Daoy (cell line): ENCODE data around the gene IL9R. TPM values are rescaled to one million over a fixed set of nuclear protein-coding genes. Genes with fewer than 3 reads are reported as not detected.
"Not testable (repeated sequence)": the region's sequence is repeated elsewhere in the genome, so short reads cannot be mapped to it uniquely, and the experiment has no call there.

Experiments
- DNase-seq: peaks from one replicate; pipeline ENCODE4 v3.0.0-alpha.2; 2015; ENCODE audit warnings: low read depth
- total RNA-seq: library from RNA; depleted of rRNA; stranded (reverse); fragments of >200 nt; shearing (Covaris generic); gene quantifications from 2 replicates; pipeline ENCODE4 v1.2.3, GENCODE V29; 2014; rRNA removed

Gene IL9R, protein sequence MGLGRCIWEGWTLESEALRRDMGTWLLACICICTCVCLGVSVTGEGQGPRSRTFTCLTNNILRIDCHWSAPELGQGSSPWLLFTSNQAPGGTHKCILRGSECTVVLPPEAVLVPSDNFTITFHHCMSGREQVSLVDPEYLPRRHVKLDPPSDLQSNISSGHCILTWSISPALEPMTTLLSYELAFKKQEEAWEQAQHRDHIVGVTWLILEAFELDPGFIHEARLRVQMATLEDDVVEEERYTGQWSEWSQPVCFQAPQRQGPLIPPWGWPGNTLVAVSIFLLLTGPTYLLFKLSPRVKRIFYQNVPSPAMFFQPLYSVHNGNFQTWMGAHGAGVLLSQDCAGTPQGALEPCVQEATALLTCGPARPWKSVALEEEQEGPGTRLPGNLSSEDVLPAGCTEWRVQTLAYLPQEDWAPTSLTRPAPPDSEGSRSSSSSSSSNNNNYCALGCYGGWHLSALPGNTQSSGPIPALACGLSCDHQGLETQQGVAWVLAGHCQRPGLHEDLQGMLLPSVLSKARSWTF
- total RNA-seq = not detected in 2 replicates

DNA sequence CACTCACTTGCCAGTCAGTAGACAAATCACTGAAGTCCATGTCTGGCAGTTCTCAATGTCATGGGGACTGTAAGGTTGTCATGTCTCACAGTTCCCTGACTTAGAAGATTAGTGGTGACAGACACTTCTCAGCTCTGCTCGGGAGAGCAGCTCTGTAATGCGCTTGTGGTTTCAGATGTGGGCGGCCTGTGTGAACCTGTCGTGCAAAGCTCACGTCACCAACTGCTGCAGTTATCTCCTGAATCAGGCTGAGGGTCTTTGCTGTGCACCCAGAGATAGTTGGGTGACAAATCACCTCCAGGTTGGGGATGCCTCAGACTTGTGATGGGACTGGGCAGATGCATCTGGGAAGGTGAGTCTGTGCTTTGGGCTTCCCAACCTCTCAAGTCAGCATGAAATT lies at the start of gene IL9R:
Gene IL9R (plus strand): TSS at position 261 of the 400 bp plus-strand sequence. CDS start 64 bp downstream, at position 325.
- DNase-seq = no peak

DNA sequence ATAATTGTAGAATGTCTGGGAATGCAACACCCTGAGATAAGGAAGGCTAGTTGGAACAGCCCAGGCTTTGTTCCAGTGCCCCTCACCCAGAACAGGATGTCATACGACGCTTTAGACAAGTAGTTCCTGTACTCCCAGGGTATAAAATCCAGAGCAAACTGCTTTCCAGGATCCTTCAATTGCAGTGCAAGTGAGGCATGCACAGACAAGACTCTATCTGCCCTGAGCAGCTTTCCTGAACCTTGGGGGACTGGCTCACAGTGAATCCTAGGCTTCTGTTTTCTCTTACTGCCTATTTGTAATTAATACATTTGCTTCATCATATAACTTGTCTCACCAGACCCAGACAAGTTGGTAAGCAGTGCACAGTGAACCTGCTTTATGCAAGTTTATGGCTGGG lies 48.4 kb upstream of the IL9R start:
- DNase-seq = no peak

DNA sequence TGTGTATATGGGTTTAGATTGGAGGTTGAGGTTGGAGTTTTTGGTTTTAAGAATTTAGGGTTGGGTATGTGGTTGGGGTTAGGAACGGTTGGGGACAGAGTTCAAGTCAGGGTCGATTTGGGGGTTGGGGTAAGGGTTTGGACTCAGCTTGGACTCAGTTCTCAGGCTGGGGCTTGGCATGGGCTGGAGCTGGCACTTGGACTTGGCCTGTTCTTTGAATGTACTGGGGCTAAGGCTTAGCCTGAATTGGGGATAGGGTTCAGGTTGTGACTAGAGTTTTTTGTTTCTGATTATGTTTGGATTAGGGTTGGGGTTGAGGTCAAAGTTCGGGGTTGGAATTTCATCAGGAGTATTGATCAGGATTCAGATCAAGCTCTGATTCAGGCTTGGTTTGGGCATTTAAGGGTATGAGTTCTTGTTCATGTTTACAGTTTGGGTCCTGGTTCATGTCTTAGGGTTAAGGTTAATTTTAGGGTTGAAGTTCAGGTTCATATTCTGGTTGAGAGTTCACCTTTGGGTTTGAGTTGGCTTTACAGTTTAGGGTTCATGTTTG lies 46.2 kb upstream of the IL9R start:
- no peak for DNase-seq

DNA sequence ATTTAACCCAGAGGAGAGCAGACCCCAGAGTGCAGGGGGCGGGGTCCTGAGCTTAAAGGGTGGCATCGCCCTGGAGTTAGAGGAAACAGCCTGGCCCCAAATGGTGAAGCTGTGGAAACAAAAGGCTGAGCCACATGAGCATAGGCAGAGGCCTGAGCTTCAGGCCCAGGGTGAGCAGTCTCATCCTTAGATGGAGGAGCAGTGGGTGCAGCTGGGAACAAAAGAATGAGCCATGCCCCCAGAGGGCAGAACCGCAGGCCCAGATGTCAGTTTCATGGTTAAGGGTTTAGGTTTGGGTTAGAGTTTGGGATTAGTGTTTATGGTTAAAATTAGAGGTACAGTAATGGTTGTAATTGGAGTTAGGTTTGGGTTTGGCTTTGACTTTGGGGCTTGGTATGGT lies 44.4 kb upstream of the IL9R start:
- no peak for DNase-seq

DNA sequence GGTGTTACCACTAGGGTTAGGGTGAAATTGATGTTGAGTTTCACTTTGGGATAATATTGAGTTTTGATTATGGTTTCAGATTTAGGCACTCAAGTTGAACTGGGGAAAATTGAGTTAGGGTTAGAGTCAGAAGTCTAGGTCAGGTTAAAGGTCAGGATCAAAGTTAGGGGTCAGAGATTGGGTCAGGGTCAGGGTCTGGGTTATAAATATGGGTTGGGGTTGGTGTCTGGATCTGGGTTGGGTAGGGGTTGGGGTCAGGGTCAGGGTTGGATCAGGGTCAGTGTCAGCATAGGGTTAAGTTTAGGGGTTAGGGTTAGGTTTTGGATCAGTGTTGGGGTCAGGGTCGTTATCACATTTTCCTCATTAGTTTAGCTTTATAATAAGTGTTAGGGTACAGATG lies 42.7 kb upstream of the IL9R start:
- no peak for DNase-seq

DNA sequence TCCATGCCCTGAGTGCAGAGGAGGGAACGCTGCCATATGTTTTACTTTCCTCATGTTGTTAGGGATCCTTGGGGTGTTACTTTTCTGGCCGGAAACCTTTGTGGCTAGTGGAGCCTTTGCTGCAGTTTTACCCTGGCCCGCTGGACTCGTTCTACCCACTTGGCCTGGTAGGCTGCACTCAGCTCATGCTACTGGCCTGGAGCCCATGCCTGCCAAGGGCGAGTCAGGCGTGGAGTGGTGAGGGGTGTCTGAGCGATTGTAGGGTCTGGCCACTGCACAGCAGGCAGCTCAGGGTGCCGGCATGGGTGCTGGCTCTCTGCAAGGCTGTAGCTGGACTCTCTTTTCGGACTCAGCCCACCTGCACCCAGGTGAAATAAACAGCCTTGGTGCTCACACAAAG lies 41.4 kb upstream of the IL9R start:
- DNase-seq = no peak

DNA sequence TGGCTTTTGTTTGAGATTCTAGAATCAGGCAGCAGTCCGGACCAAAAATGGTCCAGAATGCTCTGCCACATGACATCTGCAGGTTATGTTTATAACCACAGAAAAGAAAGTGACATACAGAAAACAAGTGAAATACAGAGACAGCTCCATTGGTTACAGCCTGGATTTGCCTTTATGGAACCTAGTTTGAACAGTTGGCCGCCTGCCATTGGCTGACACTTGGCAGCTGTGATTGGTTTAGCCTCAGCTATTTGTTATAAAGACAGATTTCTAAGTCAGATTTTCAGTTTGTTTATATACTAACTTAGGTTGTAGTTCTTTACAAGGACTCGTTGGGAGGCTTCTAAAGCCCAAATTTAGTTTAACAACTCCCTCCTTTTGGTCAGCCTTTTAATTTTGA lies 40.8 kb upstream of the IL9R start:
- DNase-seq = no peak

DNA sequence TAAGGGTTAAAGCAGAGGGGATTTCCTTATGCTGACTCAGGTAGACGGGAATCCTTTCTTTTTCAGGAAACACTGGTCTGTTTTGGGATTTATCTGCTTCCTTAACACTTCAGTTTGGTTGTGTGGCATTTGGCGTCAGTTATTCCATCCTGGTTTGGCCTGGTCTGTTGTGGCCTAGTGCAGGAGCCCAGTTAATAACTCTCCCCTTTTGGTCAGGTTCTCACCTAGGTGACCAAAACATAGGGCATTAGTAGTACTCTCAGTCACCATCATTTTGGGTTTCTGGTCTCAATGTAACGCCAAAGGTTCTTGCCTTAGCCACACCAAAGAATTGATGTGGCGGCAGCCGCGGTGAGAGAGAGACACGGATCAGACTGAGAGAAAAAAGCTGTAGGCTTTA lies 39.7 kb upstream of the IL9R start:
- no peak for DNase-seq

DNA sequence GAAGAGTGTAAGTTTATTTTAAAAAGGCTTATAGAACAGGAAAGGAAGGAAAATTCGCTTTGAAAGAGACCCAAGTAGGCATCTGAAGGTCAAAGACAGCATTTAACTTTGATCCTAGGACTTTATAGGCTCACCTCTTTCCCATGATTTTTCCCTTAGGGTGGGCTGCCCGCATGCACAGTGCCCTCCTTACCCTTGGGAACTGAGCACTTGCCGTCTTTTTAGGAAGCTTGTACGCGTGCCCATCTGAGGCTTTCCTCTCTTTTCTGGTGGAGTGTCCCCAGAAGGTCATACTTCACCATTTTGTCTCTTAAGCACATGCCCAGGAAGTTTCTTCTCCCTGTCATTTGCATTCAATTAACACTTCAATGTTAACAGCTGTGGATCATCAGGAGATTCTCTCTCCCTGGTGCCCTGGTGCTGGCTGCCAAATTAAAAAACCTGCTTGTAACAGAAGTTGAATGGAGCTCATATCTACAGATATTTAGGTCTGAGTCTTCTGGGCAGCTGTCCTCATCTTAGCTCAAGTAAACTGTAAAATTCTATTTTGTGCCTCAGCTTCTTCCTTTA lies 38.4 kb upstream of the IL9R start:
- no peak for DNase-seq

DNA sequence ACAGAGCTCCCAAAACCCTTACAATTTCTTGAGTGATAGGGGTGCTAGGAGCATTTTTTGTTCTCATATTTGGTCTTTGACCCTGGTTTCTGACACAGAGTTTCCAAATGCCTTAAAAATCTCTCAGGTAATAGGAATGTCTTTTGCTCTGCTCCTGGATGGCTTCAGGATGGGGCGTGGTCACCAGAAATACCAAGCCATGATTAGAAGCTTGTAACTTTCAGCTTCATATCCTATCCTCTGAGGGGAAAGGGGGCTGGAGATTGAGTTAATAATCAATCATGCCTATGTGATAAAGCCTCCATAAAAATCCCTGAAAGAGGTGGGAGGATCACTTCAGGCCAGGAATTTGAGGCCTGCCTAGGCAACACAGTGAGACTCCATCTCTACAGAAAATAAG lies 34.6 kb upstream of the IL9R start:
- no peak for DNase-seq

DNA sequence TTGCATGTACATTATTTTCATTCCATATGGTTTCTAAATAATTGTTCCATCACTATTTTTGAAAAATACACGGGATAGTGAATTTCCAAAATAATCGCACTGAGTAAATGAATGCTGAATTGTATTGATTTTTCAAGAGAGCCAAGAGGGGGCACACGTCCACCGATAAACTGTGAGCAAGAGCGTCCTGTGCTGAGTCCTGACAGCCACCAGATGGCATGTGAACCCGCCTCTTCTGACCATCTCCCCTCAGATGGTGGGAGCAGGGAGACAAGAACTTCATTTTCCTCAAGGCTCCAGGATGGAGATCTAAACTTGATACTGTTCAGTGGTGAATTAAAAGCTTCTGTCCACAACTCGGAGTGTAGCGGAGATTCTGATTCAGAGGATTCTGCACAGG lies 30.6 kb upstream of the IL9R start:
- peak; percentile 22 for DNase-seq

DNA sequence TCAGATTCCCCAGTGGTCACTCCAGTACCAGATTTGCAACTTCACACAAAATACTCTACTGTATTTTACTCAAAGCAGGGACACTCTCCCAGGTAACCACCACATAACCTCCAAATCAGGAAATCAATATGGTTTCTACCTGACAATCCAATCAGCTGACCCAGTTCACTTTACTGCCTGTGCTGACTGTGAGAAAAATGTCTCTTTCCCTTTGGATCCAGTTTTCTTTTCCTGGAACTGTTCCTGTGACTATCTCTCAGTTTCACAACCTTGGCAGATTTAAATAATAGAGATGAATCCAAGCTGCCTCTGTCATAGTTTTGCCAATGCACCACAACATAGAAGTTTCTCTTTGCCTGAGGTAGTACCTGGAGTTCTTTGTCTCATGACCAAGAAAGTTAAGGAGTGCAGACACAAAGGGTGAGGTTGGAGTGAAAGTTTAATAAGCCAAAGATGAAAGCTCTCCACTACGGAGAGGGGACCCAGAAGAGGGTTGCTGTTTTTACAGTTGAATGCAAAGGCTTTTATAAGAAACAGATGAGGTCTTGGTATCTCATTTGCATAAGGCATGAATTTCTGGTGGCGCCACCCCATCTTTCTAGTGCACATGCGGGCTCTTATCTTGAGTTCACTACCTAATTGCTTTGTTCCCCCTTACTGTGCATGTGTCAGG lies 29.7 kb upstream of the IL9R start:
- DNase-seq = no peak

DNA sequence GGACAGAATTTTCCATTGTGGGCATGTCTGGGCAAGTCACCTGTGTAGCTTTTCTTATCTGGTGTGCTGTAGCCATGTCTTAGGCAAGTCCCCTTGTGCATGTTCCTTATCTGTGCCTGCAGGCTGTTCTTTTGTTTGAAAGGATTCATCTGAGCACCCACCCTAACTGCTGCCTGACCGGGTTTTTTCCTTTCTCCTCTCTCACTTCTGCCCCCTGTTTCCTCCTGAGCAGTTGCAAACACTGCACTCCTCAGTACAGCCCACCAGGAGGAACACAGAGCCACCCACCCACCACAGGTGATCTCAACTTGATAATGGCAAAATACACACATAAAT lies 29.2 kb upstream of the IL9R start:
- no peak for DNase-seq

DNA sequence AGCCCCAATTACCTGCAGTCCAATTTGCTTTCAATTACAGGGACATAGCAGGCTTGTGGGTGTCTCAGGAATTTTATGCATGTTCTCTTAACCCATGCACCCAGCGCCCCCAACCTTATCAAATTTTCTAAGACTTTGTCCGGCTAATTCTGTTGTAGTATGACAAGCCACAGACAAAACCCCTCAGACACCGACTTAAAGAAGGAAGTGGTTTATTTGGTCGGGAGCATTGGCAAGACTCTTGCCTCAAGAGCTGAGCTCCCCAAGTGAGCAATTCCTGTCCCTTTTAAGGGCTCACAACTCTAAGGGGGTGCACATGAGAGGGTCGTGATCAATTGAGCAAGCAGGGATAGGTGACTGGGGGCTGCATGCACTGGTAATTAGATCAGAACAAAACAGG lies 28.7 kb upstream of the IL9R start:
- no peak for DNase-seq

DNA sequence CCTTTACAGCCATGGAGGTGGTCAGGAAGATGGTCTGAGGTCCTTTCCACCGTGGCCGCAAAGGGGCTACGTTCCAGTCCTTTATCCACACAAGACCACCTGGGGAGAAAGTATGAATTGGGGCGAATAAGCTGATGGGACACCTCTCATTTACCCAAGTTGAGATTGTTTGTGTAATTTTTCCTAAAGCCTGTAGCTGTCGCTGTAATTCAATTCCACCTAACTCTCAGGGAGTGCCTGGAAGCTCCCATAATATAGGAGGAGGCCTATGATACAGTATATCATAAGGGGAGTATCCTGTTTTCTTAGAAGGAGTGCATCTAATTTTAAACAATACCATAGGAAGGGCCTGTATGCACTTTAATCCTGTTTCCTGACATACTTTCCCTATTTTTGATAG lies 25.8 kb upstream of the IL9R start:
- not testable (repeated sequence) for DNase-seq

DNA sequence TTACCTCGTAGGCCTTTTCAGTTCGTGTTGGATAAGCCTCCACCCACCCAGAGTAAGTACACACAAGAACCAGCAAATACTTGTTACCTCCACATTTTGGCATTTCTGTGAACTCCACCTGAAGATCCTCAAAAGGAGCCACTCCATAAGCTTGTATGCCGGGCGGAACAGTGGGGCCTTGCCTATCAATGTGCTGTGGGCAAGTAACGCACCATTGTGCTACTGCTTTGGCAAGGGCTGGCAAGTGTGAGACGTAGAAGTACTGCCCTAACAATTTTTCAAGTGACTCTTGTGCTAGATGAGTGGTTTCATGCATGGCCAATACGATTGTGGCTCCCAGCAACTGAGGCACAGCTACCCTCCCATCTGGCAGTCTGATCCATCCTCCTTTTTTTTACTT lies 25.3 kb upstream of the IL9R start:
- not testable (repeated sequence) for DNase-seq

DNA sequence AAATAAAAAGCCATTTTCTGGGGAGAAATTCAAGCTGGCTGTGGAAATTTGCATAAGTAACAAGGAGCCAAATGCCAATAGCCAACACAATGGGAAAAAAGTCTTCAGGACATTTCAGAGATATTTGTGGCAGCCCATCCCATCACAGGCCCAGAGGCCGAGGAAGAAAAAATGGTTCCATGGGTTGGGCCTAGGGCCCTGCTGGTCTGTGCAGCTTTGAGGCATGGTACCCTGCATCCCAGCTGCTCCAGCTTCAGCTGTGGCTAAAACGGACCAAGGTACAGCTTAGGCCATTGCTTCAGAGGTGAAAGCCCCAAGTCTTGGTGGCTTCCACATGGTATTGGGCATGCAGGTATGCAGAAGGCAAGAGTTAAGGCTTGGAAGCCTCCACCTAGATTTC lies 14.2 kb upstream of the IL9R start:
- DNase-seq = no peak

DNA sequence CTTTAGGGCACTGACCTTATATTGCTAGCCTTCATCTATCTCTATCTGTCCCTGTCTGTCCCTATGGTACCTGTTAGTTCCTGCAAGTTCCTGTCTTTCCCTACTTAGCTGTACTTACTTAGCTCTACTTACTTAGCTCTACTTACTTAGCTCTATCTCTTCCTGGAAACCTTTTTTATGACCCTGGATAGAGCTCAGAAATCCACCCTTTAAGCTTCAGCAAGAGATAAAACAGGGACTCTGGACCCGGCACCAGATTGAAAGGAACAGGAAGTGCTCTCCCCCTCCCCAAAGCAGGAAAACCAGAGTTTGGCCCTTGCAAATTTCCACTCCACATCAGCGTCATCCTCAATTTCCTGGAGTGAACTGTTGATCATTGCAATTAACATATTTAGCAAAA lies 12.3 kb upstream of the IL9R start:
- DNase-seq = no peak

DNA sequence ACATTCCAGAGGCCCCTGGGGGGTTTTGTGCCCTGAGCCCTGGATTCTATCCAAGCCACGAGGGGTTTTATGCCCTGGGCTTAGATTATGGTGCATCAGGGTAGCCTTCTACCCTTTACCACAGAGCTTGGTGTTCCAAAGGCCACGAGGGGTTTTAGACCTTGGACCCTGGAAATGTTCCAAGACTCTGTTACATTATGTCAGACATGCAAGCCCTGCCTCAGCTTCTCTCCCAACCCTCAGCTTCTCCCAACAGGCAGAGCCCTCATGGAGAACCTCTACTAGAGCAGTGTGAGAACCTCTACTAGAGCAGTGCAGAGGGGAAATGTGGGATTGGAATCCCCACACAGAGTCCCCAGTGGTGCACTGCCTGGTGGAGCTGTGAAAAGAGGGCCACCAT lies 10.5 kb upstream of the IL9R start:
- not testable (repeated sequence) for DNase-seq

DNA sequence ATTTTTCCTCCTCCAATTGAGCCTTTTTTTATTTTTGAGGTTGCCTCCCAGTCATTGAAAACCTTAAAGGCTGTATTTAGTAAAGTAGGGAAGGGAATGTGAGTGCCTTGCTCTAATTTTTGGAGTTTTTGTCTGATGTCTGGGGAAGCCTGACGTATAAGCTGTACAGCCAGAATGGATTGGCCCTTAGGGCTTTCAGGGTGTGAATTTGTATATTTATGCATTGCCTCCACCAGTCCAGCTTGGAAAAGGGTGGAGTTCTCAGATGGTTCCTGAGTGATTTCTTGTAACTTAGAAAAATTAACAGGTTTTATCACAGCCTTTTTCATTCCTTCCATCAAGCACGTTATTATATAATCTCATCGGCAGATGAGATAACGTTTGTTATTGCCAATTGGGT lies 8.6 kb upstream of the IL9R start:
- DNase-seq = no peak

DNA sequence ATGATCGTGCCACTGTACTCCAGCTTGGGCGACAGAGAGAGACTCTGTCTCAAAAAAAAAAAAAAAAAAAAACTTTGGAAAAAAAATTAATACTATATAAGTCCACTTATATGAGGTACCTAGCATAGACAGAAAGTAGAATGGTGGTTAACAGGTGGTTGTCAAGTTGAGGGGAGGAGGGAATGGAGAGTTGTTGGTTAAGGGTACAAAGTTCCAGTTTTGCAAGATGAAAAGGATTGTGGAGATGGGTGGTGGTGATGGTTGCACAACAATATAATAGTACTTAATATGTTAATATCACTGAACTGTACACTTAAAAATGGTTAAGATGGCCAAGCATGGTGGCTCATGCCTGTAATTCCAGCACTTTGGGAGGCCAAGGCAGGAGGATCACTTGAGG lies 4.1 kb upstream of the IL9R start:
- no peak for DNase-seq

DNA sequence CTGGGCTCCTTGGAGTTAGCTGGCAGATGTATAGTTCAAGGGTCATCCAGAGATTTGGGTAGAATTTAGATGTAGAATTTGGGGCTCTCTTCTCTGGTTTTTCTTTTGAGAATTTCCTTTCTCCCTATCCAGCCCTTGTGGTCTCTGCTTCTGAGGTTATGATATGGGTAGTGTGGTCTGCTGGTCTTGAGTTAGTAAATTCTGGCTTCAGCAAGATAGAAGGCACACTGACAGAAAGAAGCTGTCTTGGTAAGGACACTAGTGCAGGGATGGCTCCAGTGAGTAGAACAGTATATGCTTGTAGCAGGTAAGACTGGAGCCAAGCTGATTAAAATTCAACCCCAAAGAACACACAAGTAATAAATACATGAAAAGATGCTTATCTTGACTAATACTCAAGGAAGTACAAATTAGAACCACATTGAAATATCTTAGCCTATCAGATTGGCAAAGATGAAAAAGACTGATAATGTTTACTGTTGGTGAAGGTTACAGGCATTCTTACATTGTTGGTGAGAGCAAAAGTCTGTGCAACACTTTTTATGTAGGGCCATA lies 2.1 kb upstream of the IL9R start:
- DNase-seq = no peak
